GM18517 (cell line): ENCODE data around the gene KLHL17.

Experiments used
- ATAC-seq: cut with Tn5 transposase; IDR thresholded peaks from one replicate; pipeline ENCODE4 v1.9.1; 2021; ENCODE audit warnings: mild to moderate bottlenecking, moderate library complexity; ENCODE audit not compliant: unreplicated experiment

Gene KLHL17

DNA sequence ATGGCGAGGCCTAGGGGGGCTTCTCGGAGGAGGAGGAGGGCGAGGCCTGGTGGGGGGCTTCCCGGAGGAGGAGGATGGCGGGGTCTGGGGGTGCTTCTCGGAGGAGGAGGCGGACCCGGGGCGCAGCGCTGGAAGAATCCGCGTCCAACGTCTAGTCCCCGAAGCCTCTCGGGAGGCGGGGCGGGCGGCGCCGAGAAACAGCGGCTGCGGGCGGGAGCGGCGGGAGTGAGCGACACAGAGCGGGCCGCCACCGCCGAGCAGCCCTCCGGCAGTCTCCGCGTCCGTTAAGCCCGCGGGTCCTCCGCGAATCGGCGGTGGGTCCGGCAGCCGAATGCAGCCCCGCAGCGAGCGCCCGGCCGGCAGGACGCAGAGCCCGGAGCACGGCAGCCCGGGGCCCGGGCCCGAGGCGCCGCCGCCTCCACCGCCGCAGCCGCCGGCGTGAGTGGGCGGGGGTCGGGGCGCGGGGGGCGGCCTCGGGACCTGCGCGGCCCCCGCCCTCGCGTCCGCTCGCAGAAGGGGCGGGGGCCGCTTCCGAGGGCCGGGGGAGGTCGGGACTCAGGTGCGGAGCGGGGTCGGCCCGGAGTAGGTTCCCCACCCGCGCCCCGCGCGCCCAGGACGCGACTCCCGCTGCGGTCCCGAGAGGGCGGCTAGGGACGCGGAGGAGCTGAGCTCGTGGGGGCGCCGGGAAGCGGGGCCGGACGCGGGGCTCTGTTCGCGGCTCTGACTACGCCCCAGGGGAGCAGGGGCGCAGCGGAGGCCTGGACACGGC, at the start of gene KLHL17:
Gene KLHL17, plus strand, starts transcription at position 222 of the 769 bp plus-strand sequence. Its CDS starts 110 bp downstream, at position 332.
- ATAC-seq = no peak

DNA sequence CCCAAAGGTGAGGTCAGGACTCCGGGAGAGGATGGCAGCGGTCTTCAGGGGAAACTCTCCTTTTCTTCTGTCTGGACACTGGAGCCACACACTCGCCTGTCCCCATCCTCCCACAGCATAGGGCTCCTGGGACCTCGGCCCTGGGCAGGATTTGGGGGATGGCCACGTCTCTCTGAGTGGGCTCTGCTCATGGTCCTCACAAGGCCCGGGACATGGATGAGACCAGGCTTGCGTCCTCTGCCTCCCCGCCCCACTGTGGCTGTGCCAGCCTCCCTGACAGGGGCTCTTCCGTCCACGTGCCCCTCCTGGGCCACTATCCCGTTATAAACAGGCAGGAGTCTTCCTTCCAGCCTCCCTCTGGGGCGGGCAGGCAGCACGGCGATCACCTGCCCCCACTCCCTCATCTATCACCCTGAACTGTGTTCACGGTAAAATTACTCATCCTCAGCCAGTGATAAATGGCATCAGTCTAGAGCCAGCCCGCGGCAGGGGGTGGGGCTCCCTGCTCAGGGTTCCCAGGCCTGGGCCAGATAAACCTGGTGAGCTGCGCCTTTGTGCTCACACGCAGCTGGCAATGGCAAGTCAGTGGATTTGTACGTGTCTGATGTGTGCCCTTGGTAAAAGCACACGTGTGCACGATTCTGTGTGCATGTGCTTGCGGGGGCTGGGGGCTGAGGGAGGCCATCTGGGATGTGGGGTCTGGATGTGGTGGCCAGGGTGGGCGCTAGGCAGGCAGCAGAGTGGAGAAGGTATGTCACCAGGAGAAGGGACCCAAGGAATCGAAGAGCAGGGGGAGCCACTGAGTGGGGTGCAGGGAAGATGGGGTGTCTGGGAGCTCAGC, 49.3 kb upstream of the KLHL17 start:
- ATAC-seq = no peak

- no peak for ATAC-seq
These were observed 48.3 kb upstream of the KLHL17 start for GRCh38 chr1:911875-912739.

DNA sequence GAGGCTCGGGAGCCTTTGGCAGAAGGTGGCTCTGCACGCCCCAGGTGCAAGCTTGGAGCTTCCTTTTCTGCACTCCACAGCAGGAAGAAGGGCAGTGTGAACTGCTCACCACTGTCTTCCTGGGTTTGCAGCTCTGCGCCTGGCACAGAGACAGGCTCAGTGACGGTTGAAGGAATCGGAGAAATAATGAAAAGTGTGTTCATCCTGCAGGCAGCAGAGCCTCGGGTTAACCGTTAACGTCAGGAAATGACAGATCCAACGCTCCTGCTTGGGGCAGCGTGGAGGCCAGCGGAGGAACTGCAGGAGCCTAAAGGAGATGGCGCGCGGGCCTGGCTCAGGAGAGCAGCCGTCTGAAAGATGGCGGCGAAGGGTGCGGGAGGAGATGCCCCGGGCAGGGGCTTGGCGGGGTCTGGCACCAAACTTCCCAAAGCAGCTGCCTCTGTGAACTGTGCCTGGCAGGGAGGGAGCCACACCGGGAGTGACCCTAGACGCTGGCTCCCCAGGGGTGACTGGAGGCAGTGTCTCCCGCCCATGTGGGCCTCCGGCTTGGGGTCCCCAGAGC, 47.6 kb upstream of the KLHL17 start:
- ATAC-seq = no peak

DNA sequence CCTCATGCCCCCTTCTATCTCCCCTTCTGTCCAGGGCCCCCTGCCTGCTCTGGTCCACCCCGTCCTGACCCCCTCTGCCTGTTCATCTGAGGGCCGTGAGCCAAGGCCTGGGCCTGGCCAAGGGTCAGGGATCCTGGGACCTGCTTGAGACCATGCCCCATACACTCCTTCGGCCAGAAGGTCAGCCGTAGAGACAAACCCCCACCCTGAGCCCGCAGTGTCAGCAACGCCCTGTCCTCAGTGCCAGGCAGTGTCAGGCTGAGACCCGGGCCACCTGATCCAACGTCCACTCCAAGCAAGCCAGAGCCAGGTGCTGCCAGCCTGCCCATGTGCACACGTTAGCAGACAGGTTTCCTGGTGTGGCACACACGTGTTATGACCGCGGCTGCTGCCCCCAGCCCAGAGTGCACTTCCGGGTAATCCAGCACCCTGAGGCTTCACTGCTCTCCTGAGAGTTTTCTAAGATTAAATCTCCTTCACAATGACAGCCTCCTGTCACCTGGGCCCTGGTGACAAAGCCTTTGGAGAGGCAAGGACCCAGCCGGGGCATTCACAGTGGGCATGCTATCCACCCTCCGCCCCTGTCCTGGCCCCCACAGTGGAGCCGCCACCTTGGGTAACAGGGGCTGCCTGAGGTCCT, 46.8 kb upstream of the KLHL17 start:
- no peak for ATAC-seq

GRCh38 chr1:914131-914890, 46.1 kb upstream of the KLHL17 start:
- no peak for ATAC-seq

DNA sequence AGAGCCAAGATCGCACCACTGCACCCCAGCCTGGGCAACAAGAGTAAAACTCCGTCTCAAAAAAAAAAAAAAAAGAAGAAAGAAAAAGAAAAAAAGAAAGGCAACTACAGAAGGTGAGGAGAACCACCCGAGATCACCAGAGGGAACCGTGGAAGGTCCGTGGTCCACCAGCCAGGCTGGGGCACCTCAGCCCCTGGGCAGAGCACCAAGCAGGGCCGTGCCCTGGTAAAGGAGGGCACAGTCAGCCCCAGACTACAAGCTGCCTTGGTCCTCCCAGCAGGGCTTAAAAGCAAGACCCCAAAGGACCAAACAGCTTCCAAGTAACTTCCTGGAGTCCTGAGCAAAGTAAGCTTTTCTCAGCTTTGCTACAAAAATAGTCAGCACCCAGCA, 45.5 kb upstream of the KLHL17 start:
- no peak for ATAC-seq

- ATAC-seq = no peak
These were observed 44.9 kb upstream of the KLHL17 start for GRCh38 chr1:915295-916172.

- ATAC-seq = no peak
These were observed 44.0 kb upstream of the KLHL17 start for GRCh38 chr1:916173-917075.

DNA sequence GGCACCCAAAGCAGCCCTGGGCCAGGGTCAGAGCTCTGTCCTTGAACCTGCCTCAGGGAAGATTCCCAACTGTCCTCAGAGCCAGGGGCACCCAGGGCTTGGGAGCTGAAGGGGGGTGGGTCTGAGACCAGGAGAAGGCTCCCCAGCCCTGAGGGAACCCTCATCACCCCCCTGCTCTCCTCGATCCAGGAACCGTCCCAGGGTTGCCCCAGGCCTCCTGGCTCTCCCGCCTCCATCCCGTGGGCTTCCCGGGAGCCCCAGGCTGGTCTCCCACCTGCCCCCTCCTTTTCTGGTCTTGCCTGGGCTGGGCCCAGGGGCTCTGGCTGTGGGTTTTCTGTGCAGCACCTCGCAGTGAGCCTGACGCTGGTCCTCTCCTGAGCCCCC, 43.3 kb upstream of the KLHL17 start:
- no peak for ATAC-seq

GRCh38 chr1:917466-918091, 42.8 kb upstream of the KLHL17 start:
- no peak for ATAC-seq

- ATAC-seq = no peak
These were observed 42.0 kb upstream of the KLHL17 start for GRCh38 chr1:918353-918752.

DNA sequence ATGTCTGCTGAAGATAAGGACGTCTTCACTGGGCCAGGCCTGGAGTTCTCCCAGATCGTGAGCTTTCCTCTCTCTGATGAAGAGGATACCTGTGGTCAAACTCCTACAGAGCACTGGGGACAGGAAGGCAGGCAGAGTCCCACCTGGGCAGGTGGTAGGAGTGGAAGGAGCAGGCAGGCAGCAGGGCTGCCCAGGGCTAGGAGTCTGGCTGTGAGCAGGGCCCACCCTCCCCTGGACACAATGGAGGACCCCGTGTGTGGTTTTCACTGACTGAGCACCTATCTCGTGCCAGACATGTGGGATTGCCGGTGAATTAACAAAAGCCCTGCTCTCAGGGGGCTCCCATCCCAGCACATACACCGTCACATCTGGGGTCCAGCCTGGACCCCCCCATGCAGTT, 41.5 kb upstream of the KLHL17 start:
- ATAC-seq = no peak

GRCh38 chr1:919271-919872, 41.0 kb upstream of the KLHL17 start:
- ATAC-seq = no peak

- ATAC-seq = no peak
These were observed 40.4 kb upstream of the KLHL17 start for GRCh38 chr1:920010-920409.

GRCh38 chr1:920521-920920, 39.9 kb upstream of the KLHL17 start:
- no peak for ATAC-seq
